HS-27A (cell line): ENCODE data around the gene ZC3H8.

Experiments
- DNase-seq: peaks from one replicate; pipeline ENCODE4 v3.0.0-alpha.2; 2012; ENCODE audit warnings: low read depth, missing footprints

The ZC3H8 gene

GRCh38 chr2:112164876-112165275 lies 90.0 kb downstream of the ZC3H8 start:
- DNase-seq, result no peak

- no peak for DNase-seq
These were observed 91.3 kb downstream of the ZC3H8 start for GRCh38 chr2:112163541-112163981.

GRCh38 chr2:112162956-112163355 lies 91.9 kb downstream of the ZC3H8 start:
- DNase-seq, result no peak

- no peak for DNase-seq
These were observed 92.5 kb downstream of the ZC3H8 start for GRCh38 chr2:112162341-112162740.
